ENCODE measurements around the gene NTN3.

DNA sequence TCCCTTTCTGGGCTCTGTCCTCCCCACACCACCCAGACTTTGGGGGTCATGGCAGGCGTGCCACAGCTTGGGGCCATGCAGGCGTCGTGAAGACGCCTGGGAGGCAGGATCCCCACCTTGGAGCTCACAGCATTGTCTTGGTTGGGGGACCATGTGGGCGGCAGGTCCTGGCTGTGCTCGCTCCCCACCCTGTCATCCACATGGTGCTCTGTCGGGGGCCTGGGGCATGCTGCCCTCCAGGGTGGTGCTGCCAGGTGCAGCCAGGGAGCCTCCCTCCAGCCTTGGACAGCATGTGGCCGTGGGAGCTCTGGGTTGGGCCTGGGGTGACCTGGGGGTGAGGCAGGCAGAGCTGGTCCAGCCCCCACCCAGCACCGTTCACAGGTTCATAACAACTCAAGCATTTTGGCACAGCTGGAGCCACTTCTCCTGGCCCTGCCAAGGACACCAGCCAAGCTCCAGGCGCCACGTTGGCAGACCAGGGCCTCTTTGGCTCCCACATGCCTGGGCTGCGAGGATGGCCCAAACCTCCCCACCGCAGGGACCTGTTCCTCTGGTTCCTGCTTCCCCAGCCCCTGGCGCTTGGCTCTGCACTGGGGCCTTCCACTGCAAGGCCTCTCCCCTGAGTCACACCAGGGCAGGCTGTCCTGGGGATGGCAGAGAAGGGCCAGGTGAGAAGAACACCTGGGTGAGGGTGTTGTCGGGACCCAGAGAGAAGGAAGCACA is 27.6 kb downstream of the NTN3 start:
- no peak for TF ChIP-seq MAFK (IDR thresholded peaks at IDR 0.05; ENCODE audit: low read depth, low read length)
- TF ChIP-seq YY1 (IDR thresholded peaks at IDR 0.05; ENCODE audit: low read depth, low read length): no peak
- TF ChIP-seq POLR2A (IDR thresholded peaks at IDR 0.05; ENCODE audit: control extremely low read depth in 1 of 2, low read depth in 2 of 2, low read length in 2 of 2): no peak
- no peak for TF ChIP-seq SP4 (IDR thresholded peaks at IDR 0.05; ENCODE audit: low read length)
- no peak for TF ChIP-seq GABPA (IDR thresholded peaks at IDR 0.05; ENCODE audit: borderline replicate concordance, insufficient read depth, low read length)
- TF ChIP-seq, protein P1, sequence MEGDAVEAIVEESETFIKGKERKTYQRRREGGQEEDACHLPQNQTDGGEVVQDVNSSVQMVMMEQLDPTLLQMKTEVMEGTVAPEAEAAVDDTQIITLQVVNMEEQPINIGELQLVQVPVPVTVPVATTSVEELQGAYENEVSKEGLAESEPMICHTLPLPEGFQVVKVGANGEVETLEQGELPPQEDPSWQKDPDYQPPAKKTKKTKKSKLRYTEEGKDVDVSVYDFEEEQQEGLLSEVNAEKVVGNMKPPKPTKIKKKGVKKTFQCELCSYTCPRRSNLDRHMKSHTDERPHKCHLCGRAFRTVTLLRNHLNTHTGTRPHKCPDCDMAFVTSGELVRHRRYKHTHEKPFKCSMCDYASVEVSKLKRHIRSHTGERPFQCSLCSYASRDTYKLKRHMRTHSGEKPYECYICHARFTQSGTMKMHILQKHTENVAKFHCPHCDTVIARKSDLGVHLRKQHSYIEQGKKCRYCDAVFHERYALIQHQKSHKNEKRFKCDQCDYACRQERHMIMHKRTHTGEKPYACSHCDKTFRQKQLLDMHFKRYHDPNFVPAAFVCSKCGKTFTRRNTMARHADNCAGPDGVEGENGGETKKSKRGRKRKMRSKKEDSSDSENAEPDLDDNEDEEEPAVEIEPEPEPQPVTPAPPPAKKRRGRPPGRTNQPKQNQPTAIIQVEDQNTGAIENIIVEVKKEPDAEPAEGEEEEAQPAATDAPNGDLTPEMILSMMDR (IDR thresholded peaks at IDR 0.05; ENCODE audit: control extremely low read depth in 1 of 3, insufficient read depth in 1 of 3, low read depth in 1 of 3, low read length in 3 of 3): no peak
- TF ChIP-seq USF2 (IDR thresholded peaks at IDR 0.05; ENCODE audit: low read length): no peak
- no peak for TF ChIP-seq RAD21 (IDR thresholded peaks at IDR 0.05 in 1 of 2, conservative IDR thresholded peaks at IDR 0.05 in 1 of 2; ENCODE audit: low read depth in 2 of 2, low read length in 2 of 2)
- TF ChIP-seq SRF (IDR thresholded peaks at IDR 0.05; ENCODE audit: low read depth, low read length): no peak
- TF ChIP-seq POLR2AphosphoS5 (IDR thresholded peaks at IDR 0.05; ENCODE audit: low read depth, low read length): no peak
